HG03342 (cell line): ENCODE measurements around the gene PCDHB15.
"Not testable (repeated sequence)": the region's sequence is repeated elsewhere in the genome, so short reads cannot be mapped to it uniquely, and the experiment has no call there.

Source experiments
- ATAC-seq: cut with Tn5 transposase; IDR thresholded peaks from one replicate; pipeline ENCODE4 v1.9.1; 2021; ENCODE audit warnings: mild to moderate bottlenecking, moderate library complexity; ENCODE audit not compliant: unreplicated experiment

PCDHB15 gene

DNA sequence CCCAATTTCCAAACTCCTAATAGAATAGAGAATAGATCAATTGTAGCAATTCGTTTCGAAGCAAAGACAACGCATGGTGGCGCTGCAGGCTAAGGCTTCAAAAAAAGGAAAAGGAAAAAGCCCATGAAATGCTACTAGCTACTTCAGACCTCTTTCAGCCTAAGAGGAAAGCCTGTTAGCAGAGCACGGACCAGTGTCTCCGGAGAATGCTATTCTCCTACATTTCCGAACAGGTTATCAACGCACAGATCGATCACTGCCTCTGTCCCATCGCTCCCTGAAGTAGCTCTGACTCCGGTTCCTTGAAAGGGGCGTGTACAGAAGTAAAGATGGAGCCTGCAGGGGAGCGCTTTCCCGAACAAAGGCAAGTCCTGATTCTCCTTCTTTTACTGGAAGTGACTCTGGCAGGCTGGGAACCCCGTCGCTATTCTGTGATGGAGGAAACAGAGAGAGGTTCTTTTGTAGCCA, at the start of gene PCDHB15:
Gene PCDHB15, plus strand, starts transcription at position 146 of the 468 bp plus-strand sequence. Its CDS starts 184 bp downstream, at position 330.
- ATAC-seq, result no peak

DNA sequence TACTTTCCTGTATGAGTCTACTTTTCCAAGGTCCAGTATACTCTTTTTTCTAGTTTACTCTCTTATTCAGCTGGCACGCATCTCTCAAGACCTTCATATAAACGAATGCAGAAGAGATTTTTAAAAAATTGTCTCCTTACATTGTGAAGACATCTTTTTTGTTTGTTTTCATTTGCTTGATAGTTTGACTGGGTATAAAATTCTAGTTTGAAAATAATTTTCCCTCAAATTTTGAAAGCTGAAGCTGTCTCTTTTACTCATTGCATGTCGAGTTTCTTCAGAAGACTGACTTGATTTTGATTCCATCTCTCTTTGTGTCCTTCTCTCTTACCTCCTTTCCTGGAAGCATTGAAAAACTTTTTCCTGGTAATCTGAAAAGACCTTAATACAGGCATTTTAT, 48.8 kb upstream of the PCDHB15 start:
- ATAC-seq, result no peak

DNA sequence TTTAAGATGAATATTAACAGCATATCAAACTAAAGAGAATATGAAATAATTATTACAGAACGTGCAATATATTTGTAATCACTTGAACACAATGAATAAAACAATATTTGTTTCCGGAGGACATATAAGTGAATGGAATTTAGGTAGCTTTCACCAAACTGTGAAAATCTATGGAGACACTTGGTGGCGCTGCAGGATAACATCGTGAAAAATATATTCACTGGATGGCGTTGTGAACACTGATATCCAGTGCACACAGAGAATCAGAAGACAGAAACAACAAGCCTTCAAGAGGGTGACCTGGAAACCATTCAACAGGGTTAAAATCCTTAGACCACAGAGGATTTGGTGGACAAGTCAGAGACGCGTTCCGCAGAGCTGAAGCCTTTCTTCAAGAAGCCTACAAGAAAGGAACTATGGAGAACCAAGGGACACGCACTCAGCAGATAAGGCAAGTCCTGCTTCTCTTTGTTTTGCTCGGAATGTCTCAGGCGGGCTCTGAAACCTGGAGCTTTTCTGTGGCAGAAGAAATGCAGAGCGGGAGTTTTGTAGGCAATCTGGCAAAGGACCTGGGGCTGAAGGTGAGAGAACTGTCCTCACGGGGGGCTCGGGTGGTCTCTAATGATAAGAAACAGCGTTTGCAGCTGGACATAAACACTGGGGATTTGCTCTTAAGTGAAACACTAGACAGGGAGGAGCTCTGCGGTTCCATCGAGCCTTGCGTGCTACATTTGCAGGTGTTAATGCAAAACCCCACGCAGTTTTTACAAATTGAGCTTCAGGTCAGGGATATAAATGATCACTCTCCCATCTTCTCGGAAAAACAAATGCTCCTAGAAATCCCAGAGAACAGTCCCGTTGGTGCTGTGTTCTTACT, 45.6 kb upstream of the PCDHB15 start, which contains the start of gene PCDHB11:
Gene PCDHB11, plus strand, starts transcription at position 269 of the 877 bp plus-strand sequence. Its CDS starts 148 bp downstream, at position 417.
- no peak for ATAC-seq

DNA sequence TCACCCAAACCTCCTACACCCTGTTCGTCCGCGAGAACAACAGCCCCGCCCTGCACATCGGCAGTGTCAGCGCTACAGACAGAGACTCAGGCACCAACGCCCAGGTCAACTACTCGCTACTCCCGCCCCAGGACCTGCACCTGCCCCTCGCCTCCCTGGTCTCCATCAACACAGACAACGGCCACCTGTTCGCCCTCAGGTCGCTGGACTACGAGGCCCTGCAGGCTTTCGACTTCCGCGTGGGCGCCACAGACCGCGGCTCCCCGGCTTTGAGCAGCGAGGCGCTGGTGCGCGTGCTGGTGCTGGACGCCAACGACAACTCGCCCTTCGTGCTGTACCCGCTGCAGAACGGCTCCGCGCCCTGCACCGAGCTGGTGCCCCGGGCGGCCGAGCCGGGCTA, 44.1 kb upstream of the PCDHB15 start:
- ATAC-seq, result not testable (repeated sequence)

DNA sequence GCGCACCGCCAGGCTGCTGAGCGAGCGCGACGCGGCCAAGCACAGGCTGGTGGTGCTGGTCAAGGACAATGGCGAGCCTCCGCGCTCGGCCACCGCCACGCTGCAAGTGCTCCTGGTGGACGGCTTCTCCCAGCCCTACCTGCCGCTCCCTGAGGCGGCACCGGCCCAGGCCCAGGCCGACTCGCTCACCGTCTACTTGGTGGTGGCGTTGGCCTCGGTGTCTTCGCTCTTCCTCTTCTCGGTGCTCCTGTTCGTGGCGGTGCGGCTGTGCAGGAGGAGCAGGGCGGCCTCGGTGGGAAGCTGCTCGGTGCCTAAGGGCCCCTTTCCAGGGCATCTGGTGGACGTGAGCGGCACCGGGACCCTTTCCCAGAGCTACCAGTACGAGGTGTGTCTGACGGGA, 43.5 kb upstream of the PCDHB15 start:
- ATAC-seq, result not testable (repeated sequence)

DNA sequence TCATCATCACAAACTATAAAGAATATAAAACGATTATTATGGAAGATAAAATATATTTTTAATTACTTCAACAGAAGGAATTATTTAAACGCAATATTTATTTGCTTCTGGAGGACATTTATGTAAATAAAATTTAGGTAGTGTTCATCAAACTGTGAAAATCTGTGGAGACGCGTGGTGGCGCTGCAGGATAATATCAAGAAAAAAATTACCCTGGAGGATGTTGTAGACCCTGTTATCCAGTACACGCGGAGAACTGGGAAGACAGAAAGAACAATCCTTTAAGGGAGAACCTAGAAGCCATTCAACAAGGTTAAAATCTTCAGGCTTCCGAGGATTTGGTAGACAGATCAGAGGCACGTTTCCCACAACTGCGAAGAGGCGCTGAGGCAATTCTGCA, 36.7 kb upstream of the PCDHB15 start, which contains the start of gene PCDHB12:
Gene PCDHB12, plus strand, starts transcription at position 242 of the 400 bp plus-strand sequence. CDS start 189 bp downstream, outside the sequence.
- ATAC-seq, result no peak

DNA sequence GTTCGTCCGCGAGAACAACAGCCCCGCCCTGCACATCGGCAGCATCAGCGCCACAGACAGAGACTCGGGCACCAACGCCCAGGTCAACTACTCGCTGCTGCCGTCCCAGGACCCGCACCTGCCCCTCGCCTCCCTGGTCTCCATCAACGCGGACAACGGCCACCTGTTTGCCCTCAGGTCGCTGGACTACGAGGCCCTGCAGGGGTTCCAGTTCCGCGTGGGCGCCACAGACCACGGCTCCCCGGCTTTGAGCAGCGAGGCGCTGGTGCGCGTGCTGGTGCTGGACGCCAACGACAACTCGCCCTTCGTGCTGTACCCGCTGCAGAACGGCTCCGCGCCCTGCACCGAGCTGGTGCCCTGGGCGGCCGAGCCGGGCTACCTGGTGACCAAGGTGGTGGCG, 34.9 kb upstream of the PCDHB15 start:
- not testable (repeated sequence) for ATAC-seq

DNA sequence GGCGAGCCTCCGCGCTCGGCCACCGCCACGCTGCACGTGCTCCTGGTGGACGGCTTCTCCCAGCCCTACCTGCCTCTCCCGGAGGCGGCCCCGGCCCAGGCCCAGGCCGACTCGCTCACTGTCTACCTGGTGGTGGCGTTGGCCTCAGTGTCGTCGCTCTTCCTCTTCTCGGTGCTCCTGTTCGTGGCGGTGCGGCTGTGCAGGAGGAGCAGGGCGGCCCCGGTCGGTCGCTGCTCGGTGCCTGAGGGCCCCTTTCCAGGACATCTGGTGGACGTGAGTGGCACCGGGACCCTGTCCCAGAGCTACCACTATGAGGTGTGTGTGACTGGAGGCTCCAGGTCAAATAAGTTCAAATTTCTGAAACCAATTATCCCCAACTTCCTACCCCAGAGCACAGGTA, 34.3 kb upstream of the PCDHB15 start:
- ATAC-seq, result not testable (repeated sequence)

DNA sequence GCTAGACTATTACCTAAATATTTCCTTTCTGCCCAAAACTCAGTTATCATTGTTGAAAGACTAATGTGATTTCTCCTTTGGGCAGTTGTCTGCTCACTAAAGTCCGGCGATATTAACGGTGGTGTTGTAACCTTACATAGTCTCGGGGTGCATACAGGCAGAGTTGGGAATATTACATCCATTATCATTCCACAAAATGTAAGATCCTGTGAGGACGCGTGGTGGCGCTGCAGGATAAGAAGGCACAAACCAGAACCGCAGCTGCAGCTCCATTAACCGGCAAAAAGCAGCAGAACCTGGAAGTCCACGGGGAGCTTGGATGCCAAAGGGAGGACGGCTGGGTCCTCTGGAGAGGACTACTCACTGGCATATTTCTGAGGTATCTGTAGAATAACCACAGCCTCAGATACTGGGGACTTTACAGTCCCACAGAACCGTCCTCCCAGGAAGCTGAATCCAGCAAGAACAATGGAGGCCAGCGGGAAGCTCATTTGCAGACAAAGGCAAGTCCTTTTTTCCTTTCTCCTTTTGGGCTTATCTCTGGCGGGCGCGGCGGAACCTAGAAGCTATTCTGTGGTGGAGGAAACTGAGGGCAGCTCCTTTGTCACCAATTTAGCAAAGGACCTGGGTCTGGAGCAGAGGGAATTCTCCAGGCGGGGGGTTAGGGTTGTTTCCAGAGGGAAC, 31.4 kb upstream of the PCDHB15 start, which contains the start of gene PCDHB13:
Gene PCDHB13, plus strand, starts transcription at position 264 of the 684 bp plus-strand sequence. Its CDS starts 205 bp downstream, at position 469.
- not testable (repeated sequence) for ATAC-seq

DNA sequence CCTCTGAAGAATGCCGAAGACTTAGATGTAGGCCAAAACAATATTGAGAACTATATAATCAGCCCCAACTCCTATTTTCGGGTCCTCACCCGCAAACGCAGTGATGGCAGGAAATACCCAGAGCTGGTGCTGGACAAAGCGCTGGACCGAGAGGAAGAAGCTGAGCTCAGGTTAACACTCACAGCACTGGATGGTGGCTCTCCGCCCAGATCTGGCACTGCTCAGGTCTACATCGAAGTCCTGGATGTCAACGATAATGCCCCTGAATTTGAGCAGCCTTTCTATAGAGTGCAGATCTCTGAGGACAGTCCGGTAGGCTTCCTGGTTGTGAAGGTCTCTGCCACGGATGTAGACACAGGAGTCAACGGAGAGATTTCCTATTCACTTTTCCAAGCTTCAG, 30.6 kb upstream of the PCDHB15 start:
- not testable (repeated sequence) for ATAC-seq

DNA sequence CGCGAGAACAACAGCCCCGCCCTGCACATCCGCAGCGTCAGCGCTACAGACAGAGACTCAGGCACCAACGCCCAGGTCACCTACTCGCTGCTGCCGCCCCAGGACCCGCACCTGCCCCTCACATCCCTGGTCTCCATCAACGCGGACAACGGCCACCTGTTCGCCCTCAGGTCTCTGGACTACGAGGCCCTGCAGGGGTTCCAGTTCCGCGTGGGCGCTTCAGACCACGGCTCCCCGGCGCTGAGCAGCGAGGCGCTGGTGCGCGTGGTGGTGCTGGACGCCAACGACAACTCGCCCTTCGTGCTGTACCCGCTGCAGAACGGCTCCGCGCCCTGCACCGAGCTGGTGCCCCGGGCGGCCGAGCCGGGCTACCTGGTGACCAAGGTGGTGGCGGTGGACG, 29.7 kb upstream of the PCDHB15 start:
- not testable (repeated sequence) for ATAC-seq

DNA sequence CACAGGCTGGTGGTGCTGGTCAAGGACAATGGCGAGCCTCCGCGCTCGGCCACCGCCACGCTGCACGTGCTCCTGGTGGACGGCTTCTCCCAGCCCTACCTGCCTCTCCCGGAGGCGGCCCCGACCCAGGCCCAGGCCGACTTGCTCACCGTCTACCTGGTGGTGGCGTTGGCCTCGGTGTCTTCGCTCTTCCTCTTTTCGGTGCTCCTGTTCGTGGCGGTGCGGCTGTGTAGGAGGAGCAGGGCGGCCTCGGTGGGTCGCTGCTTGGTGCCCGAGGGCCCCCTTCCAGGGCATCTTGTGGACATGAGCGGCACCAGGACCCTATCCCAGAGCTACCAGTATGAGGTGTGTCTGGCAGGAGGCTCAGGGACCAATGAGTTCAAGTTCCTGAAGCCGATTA, 29.2 kb upstream of the PCDHB15 start:
- not testable (repeated sequence) for ATAC-seq

DNA sequence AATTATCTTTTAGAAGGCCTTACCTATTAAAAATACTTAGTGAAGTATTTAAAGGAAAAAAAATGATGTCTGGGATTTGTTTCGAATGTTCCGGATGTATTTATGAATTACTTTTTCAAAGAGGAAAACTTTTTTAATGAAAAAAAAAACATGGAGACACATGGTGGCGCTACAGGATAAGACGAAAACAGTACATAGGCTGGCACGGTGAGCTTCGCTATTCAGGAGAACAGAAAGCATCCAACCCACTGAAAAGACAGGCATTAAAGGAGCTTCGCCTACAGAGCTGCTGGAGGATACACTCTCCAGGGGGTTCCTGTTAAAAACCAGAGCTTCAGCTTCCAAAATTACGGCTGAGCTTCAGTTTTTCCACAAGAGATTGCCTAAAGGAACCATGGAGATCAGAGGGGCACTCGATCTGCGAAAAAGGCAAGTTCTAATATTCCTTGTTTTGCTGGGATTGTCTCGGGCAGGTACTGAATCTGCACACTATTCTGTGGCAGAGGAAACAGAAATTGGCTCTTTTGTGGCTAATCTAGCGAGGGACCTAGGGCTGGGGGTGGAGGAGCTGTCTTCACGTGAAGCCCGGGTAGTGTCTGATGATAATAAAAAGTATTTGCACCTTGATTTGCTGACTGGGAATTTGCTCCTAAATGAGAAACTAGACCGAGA, 21.9 kb upstream of the PCDHB15 start, which contains the start of gene PCDHB14:
Gene PCDHB14, plus strand, starts transcription at position 232 of the 672 bp plus-strand sequence. Its CDS starts 163 bp downstream, at position 395.
- ATAC-seq, result no peak

DNA sequence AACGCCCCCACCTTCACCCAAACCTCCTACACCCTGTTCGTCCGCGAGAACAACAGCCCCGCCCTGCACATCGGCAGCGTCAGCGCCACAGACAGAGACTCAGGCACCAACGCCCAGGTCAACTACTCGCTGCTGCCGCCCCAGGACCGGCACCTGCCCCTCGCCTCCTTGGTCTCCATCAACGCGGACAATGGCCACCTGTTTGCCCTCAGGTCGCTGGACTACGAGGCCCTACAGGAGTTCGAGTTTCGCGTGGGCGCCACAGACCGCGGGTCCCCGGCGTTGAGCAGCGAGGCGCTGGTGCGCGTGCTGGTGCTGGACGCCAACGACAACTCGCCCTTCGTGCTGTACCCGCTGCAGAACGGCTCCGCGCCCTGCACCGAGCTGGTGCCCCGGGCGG, 20.4 kb upstream of the PCDHB15 start:
- not testable (repeated sequence) for ATAC-seq

DNA sequence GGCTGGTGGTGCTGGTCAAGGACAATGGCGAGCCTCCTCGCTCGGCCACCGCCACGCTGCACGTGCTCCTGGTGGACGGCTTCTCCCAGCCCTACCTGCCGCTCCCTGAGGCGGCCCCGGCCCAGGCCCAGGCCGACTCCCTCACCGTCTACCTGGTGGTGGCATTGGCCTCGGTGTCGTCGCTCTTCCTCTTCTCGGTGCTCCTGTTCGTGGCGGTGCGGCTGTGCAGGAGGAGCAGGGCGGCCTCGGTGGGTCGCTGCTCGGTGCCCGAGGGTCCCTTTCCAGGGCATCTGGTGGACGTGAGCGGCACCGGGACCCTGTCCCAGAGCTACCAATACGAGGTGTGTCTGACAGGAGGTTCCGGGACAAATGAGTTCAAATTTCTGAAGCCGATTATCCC, 19.8 kb upstream of the PCDHB15 start:
- not testable (repeated sequence) for ATAC-seq

DNA sequence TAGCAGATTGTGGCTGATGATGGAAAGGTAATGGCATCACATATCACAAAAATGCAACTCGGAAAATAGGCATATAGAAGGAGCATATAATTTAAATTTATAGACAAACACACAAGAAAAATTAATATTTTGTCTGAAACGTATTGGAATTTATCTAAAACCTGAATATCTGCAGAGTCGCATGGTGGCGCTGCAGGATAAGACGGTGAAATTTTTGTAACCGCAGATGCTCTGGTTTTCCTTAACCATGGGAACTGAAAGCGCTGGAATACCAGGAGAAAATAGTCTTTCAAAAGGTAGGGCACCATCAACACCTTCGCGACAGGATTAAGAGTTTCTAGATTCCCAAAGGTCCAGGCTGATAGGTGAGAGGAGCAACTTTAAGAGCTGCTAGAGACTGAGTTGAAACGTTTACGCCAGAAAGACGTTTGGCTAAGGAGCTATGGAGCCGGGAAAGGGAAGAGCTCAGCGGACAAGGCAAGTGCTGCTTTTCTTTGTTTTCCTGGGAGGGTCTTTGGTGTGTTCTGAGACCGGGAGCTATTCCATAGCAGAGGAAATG, 11.0 kb upstream of the PCDHB15 start:
- ATAC-seq, result no peak

DNA sequence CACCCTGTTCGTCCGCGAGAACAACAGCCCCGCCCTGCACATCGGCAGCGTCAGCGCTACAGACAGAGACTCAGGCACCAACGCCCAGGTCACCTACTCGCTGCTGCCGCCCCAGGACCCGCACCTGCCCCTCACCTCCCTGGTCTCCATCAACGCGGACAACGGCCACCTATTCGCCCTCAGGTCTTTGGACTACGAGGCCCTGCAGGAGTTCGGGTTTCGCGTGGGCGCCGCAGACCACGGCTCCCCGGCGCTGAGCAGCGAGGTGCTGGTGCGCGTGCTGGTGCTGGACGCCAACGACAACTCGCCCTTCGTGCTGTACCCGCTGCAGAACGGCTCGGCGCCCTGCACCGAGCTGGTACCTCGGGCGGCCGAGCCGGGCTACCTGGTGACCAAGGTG, 9.3 kb upstream of the PCDHB15 start:
- not testable (repeated sequence) for ATAC-seq

DNA sequence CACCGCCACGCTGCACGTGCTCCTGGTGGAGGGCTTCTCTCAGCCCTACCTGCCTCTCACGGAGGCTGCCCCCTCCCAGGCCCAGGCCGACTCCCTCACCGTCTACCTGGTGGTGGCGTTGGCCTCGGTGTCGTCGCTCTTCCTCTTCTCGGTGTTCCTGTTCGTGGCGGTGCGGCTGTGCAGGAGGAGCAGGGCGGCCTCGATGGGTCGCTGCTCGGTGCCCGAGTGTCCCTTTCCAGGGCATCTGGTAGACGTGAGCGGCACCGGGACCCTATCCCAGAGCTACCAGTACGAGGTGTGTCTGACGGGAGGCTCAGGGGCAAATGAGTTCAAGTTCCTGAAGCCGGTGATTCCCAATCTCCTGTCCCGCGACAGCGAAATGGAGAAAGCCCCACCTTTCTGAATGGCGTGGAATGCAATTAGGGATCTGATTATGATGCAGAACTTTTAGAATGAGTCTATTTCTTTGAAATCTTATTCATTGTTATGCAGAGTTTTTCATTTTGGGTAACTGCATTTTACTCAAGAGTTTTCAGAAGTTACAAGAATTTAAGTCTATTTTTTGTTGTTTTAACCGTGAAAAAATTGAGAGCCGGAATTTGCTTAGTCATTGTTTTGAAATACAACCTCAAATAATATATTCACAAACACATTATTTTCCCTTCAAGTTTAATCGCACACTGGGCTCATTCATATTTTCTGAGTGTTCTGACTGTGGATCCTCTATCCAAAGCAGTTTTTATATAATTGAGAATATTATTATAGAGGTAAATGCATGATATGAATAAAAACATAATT, 8.5 kb upstream of the PCDHB15 start:
- no peak for ATAC-seq

DNA sequence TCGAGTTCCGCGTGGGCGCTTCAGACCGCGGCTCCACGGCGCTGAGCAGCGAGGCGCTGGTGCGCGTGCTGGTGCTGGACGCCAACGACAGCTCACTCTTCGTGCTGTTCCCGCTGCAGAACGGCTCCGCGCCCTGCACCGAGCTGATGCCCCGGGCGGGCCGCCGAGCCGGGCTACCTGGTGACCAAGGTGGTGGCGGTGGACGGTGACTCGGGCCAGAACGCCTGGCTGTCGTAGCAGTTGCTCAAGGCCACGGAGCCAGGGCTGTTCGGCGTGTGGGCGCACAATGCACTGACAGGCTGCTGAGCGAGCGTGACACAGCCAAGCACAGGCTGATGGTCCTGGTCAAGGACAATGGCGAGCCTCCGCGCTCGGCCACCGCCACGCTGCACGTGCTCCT, 3.7 kb upstream of the PCDHB15 start:
- no peak for ATAC-seq

DNA sequence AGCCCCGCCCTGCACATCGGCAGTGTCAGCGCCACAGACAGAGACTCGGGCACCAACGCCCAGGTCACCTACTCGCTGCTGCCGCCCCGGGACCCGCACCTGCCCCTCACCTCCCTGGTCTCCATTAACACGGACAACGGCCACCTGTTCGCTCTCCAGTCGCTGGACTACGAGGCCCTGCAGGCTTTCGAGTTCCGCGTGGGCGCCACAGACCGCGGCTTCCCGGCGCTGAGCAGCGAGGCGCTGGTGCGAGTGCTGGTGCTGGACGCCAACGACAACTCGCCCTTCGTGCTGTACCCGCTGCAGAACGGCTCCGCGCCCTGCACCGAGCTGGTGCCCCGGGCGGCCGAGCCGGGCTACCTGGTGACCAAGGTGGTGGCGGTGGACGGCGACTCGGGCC, 1.8 kb downstream of the PCDHB15 start:
- ATAC-seq, result not testable (repeated sequence)
